Testis (tissue), 3 donors: ENCODE data around the gene HSP90AB1. TPM values are rescaled to one million over a fixed set of nuclear protein-coding genes. Genes with fewer than 3 reads are reported as not detected.

Source experiments
- DNase-seq: peaks from one replicate; pipeline ENCODE4 v3.0.0-alpha.2; 2019
- H3K27ac ChIP-seq, 2 donors: fragments of 200-600 bp; sonication (generic); one replicate each; pipeline ENCODE4 v1.5.1; 2019
- H3K27me3 ChIP-seq: fragments of 200-600 bp; sonication (generic); one replicate; pipeline ENCODE4 v1.5.1; 2019
- H3K36me3 ChIP-seq: fragments of 200-600 bp; sonication (generic); one replicate; pipeline ENCODE4 v1.5.1; 2017; ENCODE audit warnings: low read depth; ENCODE audit errors: missing control alignments
- H3K4me1 ChIP-seq: fragments of 200-600 bp; sonication (generic); one replicate; pipeline ENCODE4 v1.5.1; 2019
- H3K4me3 ChIP-seq, 2 donors: fragments of 200-600 bp; sonication (generic); one replicate each; pipeline ENCODE4 v1.5.1; 2017 to 2019
- H3K9me3 ChIP-seq: fragments of 200-600 bp; sonication (generic); one replicate; pipeline ENCODE4 v1.5.1; 2017
- CTCF ChIP-seq, 3 experiments: fragments of 450-650 bp in 2 of 3; fragments of 200-600 bp in 1 of 3; sonication (generic) in 1 of 3; IDR thresholded peaks; one replicate each; pipeline ENCODE4 v1.5.1; 2016 to 2019; ENCODE audit warnings: antibody characterized with exemption in 3 of 3, mild to moderate bottlenecking in 2 of 3, moderate library complexity in 1 of 3
- POLR2A ChIP-seq: fragments of 450-650 bp; IDR thresholded peaks from one replicate; pipeline ENCODE4 v1.6.1; 2017; ENCODE audit warnings: antibody characterized with exemption, mild to moderate bottlenecking, moderate library complexity
- WGBS, 2 donors: methylation state at CpG; one replicate each; pipeline ENCODE4 v1.1.5; 2018; 5-methylcytosine and 5-hydroxymethylcytosine counted together
- intact Hi-C: fragments of 100-400 bp; cut with DNase I; formaldehyde crosslinking; loops from one replicate; pipeline ENCODE4 v1.15.1; 2023; ENCODE audit warnings: low total_unique reads
- polyA plus RNA-seq: library from polyadenylated mRNA; stranded (reverse); fragments of 350-450 nt; fragmentation: Illumina TruSeq; extraction: RNeasy Lipid Tissue Mini Kit (QIAGEN cat#74804); gene quantifications from one replicate; pipeline ENCODE4 v1.2.3, GENCODE V29; 2014; ENCODE audit warnings: low read depth, low replicate concordance; ENCODE audit not compliant: insufficient read depth
- total RNA-seq, 2 donors: library from RNA; depleted of rRNA; stranded (reverse); fragments of >200 nt; gene quantifications; one replicate each; pipeline ENCODE4 v1.2.3, GENCODE V29; 2016

HSP90AB1 gene
- total and polyA plus RNA-seq, 3 donors from 2014 or later, result 480 to 610 (median 602) TPM

DNA sequence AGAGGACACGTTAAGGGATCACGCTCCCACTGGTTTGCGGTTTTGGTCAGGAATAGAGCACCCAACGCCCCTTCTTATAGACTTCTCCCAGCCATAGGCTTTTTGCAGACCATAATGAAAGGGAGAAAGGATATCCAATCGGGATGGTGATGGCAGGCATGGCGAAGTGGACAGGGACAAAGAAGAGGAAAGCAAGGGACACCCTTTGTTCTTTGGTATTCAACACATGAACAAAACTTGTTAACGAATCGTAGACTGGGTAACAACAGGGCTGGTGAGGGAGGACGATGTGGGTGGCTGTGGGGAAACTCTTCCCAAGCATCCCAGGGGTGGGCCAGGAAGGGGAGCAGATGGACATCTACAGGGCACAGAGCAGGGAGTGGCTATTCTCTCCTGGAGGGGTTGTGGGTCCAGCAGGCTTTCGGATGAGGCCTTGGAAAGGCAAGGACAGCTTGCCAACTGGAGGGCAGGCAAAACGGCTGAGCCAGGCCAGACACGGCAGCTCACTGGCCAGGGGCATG is 1.4 kb upstream of the HSP90AB1 start:
- no peak for DNase-seq
- H3K27me3 ChIP-seq, result no peaks in the 10 kb centered on the region

DNA sequence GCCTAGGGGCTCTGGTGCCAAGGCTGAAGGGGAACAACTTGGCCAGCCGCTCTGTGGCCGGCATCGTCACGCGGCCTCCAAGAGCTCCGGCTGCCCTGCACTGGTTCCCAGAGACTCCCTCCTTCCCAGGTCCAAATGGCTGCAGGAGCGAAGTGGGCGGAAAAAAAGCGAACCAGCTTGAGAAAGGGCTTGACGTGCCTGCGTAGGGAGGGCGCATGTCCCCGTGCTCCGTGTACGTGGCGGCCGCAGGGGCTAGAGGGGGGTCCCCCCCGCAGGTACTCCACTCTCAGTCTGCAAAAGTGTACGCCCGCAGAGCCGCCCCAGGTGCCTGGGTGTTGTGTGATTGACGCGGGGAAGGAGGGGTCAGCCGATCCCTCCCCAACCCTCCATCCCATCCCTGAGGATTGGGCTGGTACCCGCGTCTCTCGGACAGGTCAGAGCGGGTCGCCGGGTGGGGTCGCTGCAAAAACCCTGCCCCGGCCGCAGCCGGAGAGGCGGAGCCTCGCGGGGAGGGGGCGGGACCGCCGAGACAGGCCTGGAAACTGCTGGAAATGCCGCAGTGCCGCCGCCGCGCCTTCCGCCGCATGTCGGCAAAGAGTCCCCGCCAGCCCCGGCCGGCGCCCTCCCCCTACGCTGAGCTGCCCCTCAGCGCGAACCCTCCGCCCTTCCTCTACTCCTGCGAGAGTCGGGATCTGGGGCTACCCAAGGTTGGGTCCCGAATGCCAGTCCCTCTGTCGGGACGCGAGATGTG is 814 bp upstream of the HSP90AB1 start:
- Histone ChIP-seq H3K4me3 (peak overlapping the region; percentile 100), H3K36me3 (no peaks in the 10 kb centered on the region), H3K27ac (peak overlapping the region; percentile 100), H3K27me3 (no peaks in the 10 kb centered on the region), H3K9me3 (no peaks in the 10 kb centered on the region), H3K4me1 (peaks cover 9% of the 10 kb centered on the region)
- intact Hi-C loops, result no loop called here
- peak; percentile 88 for DNase-seq
- TF ChIP-seq POLR2A, result no peak
- peak in 1 of 3 experiments; percentile 21 for TF ChIP-seq CTCF (IDR thresholded peaks at IDR 0.05)
- 0 to 1% methylated on average over 47 to 56 of the region's 62 CpGs for WGBS, 2 donors

More for the DNA sequence above, 1.4 kb upstream of the HSP90AB1 start:
- peak overlapping the region; percentile 100 for H3K4me3 ChIP-seq
- no peaks in the 10 kb centered on the region for H3K36me3 ChIP-seq
- peaks cover 9% of the 10 kb centered on the region for H3K4me1 ChIP-seq
- H3K27ac ChIP-seq, result peak overlapping the region; percentile 100
- 40 to 50% methylated on average over 11 to 12 of the region's 12 CpGs for whole genome bisulfite sequencing, 2 donors
- intact Hi-C loops, result no loop called here
- TF ChIP-seq CTCF (IDR thresholded peaks at IDR 0.05) (no peak), POLR2A (no peak)
- H3K9me3 ChIP-seq, result no peaks in the 10 kb centered on the region

- DNase-seq, result peak; percentile 78
- Histone ChIP-seq H3K27ac (peak overlapping the region; percentile 100), H3K27me3 (no peaks in the 10 kb centered on the region), H3K4me1 (peaks cover 9% of the 10 kb centered on the region), H3K9me3 (no peaks in the 10 kb centered on the region), H3K4me3 (peak overlapping the region; percentile 100), H3K36me3 (no peaks in the 10 kb centered on the region)
- TF ChIP-seq CTCF (IDR thresholded peaks at IDR 0.05) (peak in 1 of 3 experiments; percentile 1), POLR2A (no peak)
- 0 to 1% methylated on average over 19 to 52 of the region's 52 CpGs for WGBS, 2 donors
- intact Hi-C loops, result no loop called here
Measured at GRCh38 chr6:44247338-44248302, 719 bp downstream of the HSP90AB1 start.

GRCh38 chr6:44248579-44248978 is 1.7 kb downstream of the HSP90AB1 start:
- H3K36me3 ChIP-seq, result no peaks in the 10 kb centered on the region
- H3K4me3 ChIP-seq, result peak overlapping the region in 1 of 2 donors; percentile 100
- peaks cover 9% of the 10 kb centered on the region for H3K4me1 ChIP-seq
- 22 to 30% methylated on average over 1 of the region's 1 CpG for WGBS, 2 donors
- H3K9me3 ChIP-seq, result no peaks in the 10 kb centered on the region
- intact Hi-C loops, result no loop called here
- H3K27ac ChIP-seq, result peak overlapping the region; percentile 100
- no peak for TF ChIP-seq POLR2A
- no peak for TF ChIP-seq CTCF (IDR thresholded peaks at IDR 0.05)
- DNase-seq, result no peak
- no peaks in the 10 kb centered on the region for H3K27me3 ChIP-seq
